Glutamatergic neuron (in vitro differentiated cells): ENCODE measurements around the gene C1QTNF5. TPM values are rescaled to one million over a fixed set of nuclear protein-coding genes. Genes with fewer than 3 reads are reported as not detected.

Experiments used
- DNase-seq: peaks from one replicate; pipeline ENCODE4 v3.0.0; 2022
- H3K27ac Mint-ChIP-seq: one replicate; pipeline ENCODE4 v1.8.0; 2020; ENCODE audit warnings: mild to moderate bottlenecking, mixed read lengths, inconsistent platforms; ENCODE audit not compliant: unreplicated experiment
- H3K27me3 Mint-ChIP-seq: one replicate; pipeline ENCODE4 v1.8.0; 2020; ENCODE audit warnings: mild to moderate bottlenecking, moderate library complexity, mixed read lengths, inconsistent platforms; ENCODE audit not compliant: unreplicated experiment
- H3K36me3 Mint-ChIP-seq: one replicate; pipeline ENCODE4 v1.8.0; 2020; ENCODE audit warnings: mild to moderate bottlenecking, mixed read lengths, inconsistent platforms; ENCODE audit not compliant: unreplicated experiment
- H3K4me1 Mint-ChIP-seq: one replicate; pipeline ENCODE4 v1.8.0; 2020; ENCODE audit warnings: mild to moderate bottlenecking, low read depth, mixed read lengths, inconsistent platforms; ENCODE audit not compliant: unreplicated experiment
- H3K4me3 Mint-ChIP-seq: one replicate; pipeline ENCODE4 v1.8.0; 2020; ENCODE audit warnings: mild to moderate bottlenecking, mixed read lengths, inconsistent platforms; ENCODE audit not compliant: unreplicated experiment
- H3K9me3 Mint-ChIP-seq: one replicate; pipeline ENCODE4 v1.8.0; 2020; ENCODE audit warnings: mild to moderate bottlenecking, moderate library complexity, mixed read lengths, inconsistent platforms; ENCODE audit not compliant: unreplicated experiment
- CTCF ChIP-seq: fragments of 200-600 bp; sonication (generic); IDR thresholded peaks from one replicate; pipeline ENCODE4 v1.5.0; 2021; ENCODE audit not compliant: partially characterized antibody, unreplicated experiment
- total RNA-seq: library from RNA; stranded (reverse); fragmentation: NEBNext Ultra II Directional; extraction: Animal tissue kit (Norgen Biotek cat#: 25700); gene quantifications from one replicate; pipeline ENCODE4 v1.2.1, GENCODE V29; 2021; ENCODE audit not compliant: unreplicated experiment

The C1QTNF5 gene
- total RNA-seq, 1 donor from 2014 or later = 0.32 TPM

GRCh38 chr11:119378851-119379465, 38.3 kb upstream of the C1QTNF5 start:
- no peak for TF ChIP-seq CTCF
- Mint-ChIP-seq H3K4me1 (peaks cover 9% of the 10 kb centered on the region), H3K36me3 (no peaks in the 10 kb centered on the region), H3K4me3 (no peak overlapping the region), H3K27me3 (peaks cover 2% of the 10 kb centered on the region), H3K27ac (no peak overlapping the region), H3K9me3 (no peaks in the 10 kb centered on the region)
- DNase-seq = no peak

- peaks cover 9% of the 10 kb centered on the region for H3K4me1 Mint-ChIP-seq
- H3K27me3 Mint-ChIP-seq = peaks cover 2% of the 10 kb centered on the region
- DNase-seq = no peak
- no peak overlapping the region for H3K4me3 Mint-ChIP-seq
- no peak for TF ChIP-seq CTCF
- H3K9me3 Mint-ChIP-seq = no peaks in the 10 kb centered on the region
- no peaks in the 10 kb centered on the region for H3K36me3 Mint-ChIP-seq
- no peak overlapping the region for H3K27ac Mint-ChIP-seq
Measured at GRCh38 chr11:119377961-119378667, 37.4 kb upstream of the C1QTNF5 start.

DNA sequence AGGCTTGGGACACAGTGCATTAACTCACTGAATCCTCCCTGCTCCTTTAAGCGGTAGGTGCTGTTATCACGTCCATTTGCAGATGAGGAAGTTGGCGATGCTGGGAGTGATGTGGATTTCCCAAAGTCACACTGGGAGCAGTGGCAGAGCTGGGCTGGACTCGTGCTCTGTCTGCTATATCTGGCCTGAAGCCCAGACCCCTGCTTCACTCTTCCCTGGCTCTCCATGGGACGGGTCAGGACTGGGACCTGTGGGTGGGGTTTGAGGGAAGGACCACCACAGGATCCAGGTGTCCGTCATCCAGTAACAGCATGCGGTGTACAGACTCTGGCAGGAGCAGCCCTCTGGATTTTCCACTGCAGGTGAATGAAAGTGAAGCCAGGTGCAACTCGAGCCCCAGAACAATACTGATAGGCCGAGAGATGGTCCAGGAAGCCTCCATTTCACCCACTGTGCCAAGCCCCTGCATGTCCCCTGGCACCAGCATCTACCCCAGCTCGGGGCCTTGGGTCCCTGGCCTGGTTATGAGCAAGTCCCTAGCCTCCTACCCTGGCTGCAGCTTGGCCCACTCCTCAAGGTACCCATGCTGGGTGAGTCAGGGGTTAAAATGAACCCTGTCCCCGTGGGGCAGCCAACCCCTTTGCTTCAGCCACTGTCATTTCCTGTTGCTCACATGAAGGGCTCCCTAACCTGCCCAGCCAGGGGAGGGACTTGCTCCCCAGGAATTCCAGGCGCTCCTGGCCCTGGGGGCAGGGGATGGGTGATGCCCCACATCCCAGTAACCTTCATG, 36.6 kb upstream of the C1QTNF5 start:
- no peak overlapping the region for H3K27ac Mint-ChIP-seq
- H3K4me3 Mint-ChIP-seq = no peak overlapping the region
- peaks cover 9% of the 10 kb centered on the region for H3K4me1 Mint-ChIP-seq

GRCh38 chr11:119376197-119376847, 35.6 kb upstream of the C1QTNF5 start:
- peaks cover 5% of the 10 kb centered on the region for H3K27me3 Mint-ChIP-seq
- H3K4me1 Mint-ChIP-seq = peaks cover 18% of the 10 kb centered on the region
- no peak for TF ChIP-seq CTCF
- no peaks in the 10 kb centered on the region for H3K9me3 Mint-ChIP-seq
- H3K36me3 Mint-ChIP-seq = no peaks in the 10 kb centered on the region
- no peak overlapping the region for H3K4me3 Mint-ChIP-seq
- H3K27ac Mint-ChIP-seq = no peak overlapping the region
- DNase-seq = no peak

More for the DNA sequence above, 36.6 kb upstream of the C1QTNF5 start:
- TF ChIP-seq CTCF = no peak
- no peaks in the 10 kb centered on the region for H3K9me3 Mint-ChIP-seq
- peaks cover 2% of the 10 kb centered on the region for H3K27me3 Mint-ChIP-seq
- no peak for DNase-seq
- no peaks in the 10 kb centered on the region for H3K36me3 Mint-ChIP-seq
